OCI-LY1 (cell line): Measurements from ENCODE around the gene GNGT2.

Experiments
- H2AFZ ChIP-seq: fragments of 200-600 bp; sonication (generic), shearing (Covaris generic); 2 replicates; pipeline ENCODE4 v1.6.0; 2014; ENCODE audit warnings: antibody characterized with exemption, mild to moderate bottlenecking, low read length
- H3F3A ChIP-seq: fragments of 200-600 bp; sonication (generic), shearing (Covaris generic); 2 replicates; pipeline ENCODE4 v1.6.0; 2014; ENCODE audit warnings: mild to moderate bottlenecking, antibody characterized with exemption, low read length, moderate library complexity; ENCODE audit not compliant: insufficient read depth
- H3K27ac ChIP-seq: fragments of 200-600 bp; sonication (generic); 2 replicates; pipeline ENCODE4 v1.5.1; 2014; ENCODE audit warnings: low read length, mixed run types, mild to moderate bottlenecking, low read depth; ENCODE audit not compliant: poor library complexity, severe bottlenecking
- H3K27me3 ChIP-seq: fragments of 200-600 bp; sonication (generic); 2 replicates; pipeline ENCODE4 v1.6.0; 2014; ENCODE audit warnings: antibody characterized with exemption, mild to moderate bottlenecking, low read length, moderate library complexity; ENCODE audit not compliant: insufficient read depth
- H3K36me3 ChIP-seq: fragments of 200-600 bp; sonication (generic); 2 replicates; pipeline ENCODE4 v1.6.1; 2014; ENCODE audit warnings: mild to moderate bottlenecking, antibody characterized with exemption, low read length, moderate library complexity, mixed read lengths; ENCODE audit not compliant: insufficient read depth
- H3K4me1 ChIP-seq: fragments of 200-600 bp; sonication (generic); 2 replicates; pipeline ENCODE4 v1.5.1; 2014; ENCODE audit warnings: mild to moderate bottlenecking, low read length, moderate library complexity; ENCODE audit not compliant: insufficient read depth, severe bottlenecking
- H3K4me2 ChIP-seq: fragments of 200-600 bp; sonication (generic), shearing (Covaris generic); 2 replicates; pipeline ENCODE4 v1.6.1; 2014; ENCODE audit warnings: low read length
- H3K4me3 ChIP-seq: fragments of 200-600 bp; sonication (generic); 2 replicates; pipeline ENCODE4 v1.5.1; 2014; ENCODE audit warnings: low read length, low read depth, mild to moderate bottlenecking, mixed read lengths; ENCODE audit not compliant: poor library complexity, severe bottlenecking
- H3K79me2 ChIP-seq: fragments of 200-600 bp; shearing (Covaris generic); 2 replicates; pipeline ENCODE4 v1.6.1; 2016; ENCODE audit warnings: mixed run types, low read length, mixed read lengths; ENCODE audit not compliant: insufficient read depth
- H3K9ac ChIP-seq: fragments of 200-600 bp; sonication (generic), shearing (Covaris generic); 2 replicates; pipeline ENCODE4 v1.6.1; 2014; ENCODE audit warnings: mild to moderate bottlenecking, low read length, mixed read lengths
- H3K9me2 ChIP-seq: fragments of 200-600 bp; sonication (generic), shearing (Covaris generic); 2 replicates; pipeline ENCODE4 v1.6.1; 2014; ENCODE audit warnings: low read depth, mild to moderate bottlenecking, low read length, mixed read lengths
- H3K9me3 ChIP-seq: fragments of 200-600 bp; shearing (Covaris generic); 2 replicates; pipeline ENCODE4 v1.6.1; 2014; ENCODE audit warnings: low read length, mixed read lengths
- H4K20me1 ChIP-seq: fragments of 200-600 bp; sonication (generic), shearing (Covaris generic); 2 replicates; pipeline ENCODE4 v1.6.0; 2016; ENCODE audit warnings: mild to moderate bottlenecking, low read length; ENCODE audit not compliant: insufficient read depth
- EZH2 ChIP-seq: fragments of 200-600 bp; sonication (generic), shearing (Covaris generic); IDR thresholded peaks from 2 replicates; pipeline ENCODE4 v1.8.0; 2017; ENCODE audit warnings: borderline replicate concordance, mixed run types, mild to moderate bottlenecking, antibody characterized with exemption, low read length, moderate library complexity, mixed read lengths
- TF ChIP-seq, protein P1 (sequence below): fragments of 200-600 bp; sonication (generic), shearing (Covaris generic); IDR thresholded peaks from 2 replicates; pipeline ENCODE4 v1.5.1; 2017; ENCODE audit warnings: mild to moderate bottlenecking, antibody characterized with exemption, low read length, moderate library complexity, mixed read lengths

The GNGT2 gene

GRCh38 chr17:49244839-49245238, 34.5 kb upstream of the GNGT2 start:
- Histone ChIP-seq H3K4me2 (no peak overlapping the region), H3K27ac (no peak overlapping the region), H3K27me3 (no peaks in the 10 kb centered on the region; the same call in 1 of the 2 replicates), H3K9ac (no peak overlapping the region), H4K20me1 (no peaks in the 10 kb centered on the region), H3F3A (no peaks in the 10 kb centered on the region), H3K4me3 (no peak overlapping the region), H3K9me3 (no peaks in the 10 kb centered on the region), H3K79me2 (no peaks in the 10 kb centered on the region), H3K4me1 (no peaks in the 10 kb centered on the region), H3K9me2 (no peaks in the 10 kb centered on the region), H2AFZ (no peak overlapping the region), H3K36me3 (no peaks in the 10 kb centered on the region)
- TF ChIP-seq EZH2: no peak
- TF ChIP-seq, protein P1, sequence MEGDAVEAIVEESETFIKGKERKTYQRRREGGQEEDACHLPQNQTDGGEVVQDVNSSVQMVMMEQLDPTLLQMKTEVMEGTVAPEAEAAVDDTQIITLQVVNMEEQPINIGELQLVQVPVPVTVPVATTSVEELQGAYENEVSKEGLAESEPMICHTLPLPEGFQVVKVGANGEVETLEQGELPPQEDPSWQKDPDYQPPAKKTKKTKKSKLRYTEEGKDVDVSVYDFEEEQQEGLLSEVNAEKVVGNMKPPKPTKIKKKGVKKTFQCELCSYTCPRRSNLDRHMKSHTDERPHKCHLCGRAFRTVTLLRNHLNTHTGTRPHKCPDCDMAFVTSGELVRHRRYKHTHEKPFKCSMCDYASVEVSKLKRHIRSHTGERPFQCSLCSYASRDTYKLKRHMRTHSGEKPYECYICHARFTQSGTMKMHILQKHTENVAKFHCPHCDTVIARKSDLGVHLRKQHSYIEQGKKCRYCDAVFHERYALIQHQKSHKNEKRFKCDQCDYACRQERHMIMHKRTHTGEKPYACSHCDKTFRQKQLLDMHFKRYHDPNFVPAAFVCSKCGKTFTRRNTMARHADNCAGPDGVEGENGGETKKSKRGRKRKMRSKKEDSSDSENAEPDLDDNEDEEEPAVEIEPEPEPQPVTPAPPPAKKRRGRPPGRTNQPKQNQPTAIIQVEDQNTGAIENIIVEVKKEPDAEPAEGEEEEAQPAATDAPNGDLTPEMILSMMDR: no peak

DNA sequence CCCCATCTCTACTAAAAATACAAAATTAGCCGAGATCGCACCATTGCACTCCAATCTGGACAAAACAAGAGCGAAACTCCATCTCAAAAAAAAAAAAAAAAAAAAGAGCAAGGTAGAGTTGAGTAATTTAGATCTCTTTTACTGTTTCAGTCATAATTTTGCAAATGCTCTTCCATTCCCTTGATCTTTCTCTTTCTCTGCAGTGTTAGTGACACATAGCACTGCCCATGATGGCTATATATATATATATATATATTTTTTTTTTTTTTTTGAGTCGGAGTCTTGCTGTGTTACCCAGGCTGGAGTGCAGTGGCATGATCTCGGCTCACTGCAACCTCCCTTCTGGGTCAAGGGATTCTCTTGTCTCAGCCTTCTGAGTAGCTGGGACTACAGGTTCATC, 32.4 kb upstream of the GNGT2 start:
- H3K9me3 ChIP-seq: no peaks in the 10 kb centered on the region
- no peak overlapping the region for H3K4me2 ChIP-seq
- H3K27me3 ChIP-seq: peaks cover 4% of the 10 kb centered on the region; the same call in 1 of the 2 replicates
- no peaks in the 10 kb centered on the region for H3K79me2 ChIP-seq
- no peaks in the 10 kb centered on the region for H3K9me2 ChIP-seq
- no peaks in the 10 kb centered on the region for H3F3A ChIP-seq
- H3K27ac ChIP-seq: no peak overlapping the region
- H3K36me3 ChIP-seq: no peaks in the 10 kb centered on the region
- H3K9ac ChIP-seq: no peak overlapping the region
- H3K4me1 ChIP-seq: no peaks in the 10 kb centered on the region
- H3K4me3 ChIP-seq: no peak overlapping the region
- no peaks in the 10 kb centered on the region for H4K20me1 ChIP-seq
- H2AFZ ChIP-seq: no peak overlapping the region
- TF ChIP-seq, protein P1: no peak
- no peak for TF ChIP-seq EZH2

DNA sequence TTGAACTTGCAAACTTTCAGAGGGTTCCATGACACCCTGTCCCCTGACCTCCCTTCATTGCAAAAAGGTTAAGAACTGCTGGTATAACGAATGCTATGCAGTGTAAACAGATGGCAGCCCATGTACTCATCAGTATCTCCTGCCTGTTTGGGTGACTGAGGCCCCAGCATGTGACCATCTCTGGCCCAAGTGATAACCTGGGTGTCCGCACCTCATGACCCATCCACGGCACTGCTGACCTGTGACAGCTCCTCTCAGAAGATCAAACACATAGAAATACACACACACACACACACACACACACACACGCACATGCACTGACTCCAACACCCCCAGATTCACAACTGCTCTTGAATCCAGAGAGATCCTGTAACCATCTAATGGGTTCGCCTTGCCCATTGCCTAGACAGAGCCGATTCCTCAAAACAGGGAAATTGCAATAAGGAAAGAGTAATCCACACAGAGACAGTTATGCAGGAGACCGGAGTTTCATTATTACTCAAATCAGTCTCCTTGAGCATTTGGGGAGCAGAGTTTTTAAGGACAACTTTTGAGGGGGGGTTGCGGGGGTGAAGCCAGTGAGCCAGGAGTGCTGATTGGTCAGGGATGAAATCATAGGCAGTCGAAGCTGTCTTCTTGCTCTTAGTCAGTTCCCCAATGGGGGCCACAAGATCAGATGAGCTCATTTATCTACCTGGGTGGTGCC, 31.5 kb upstream of the GNGT2 start:
- no peak for TF ChIP-seq EZH2
- TF ChIP-seq, protein P1: no peak
- no peaks in the 10 kb centered on the region for H3K79me2 ChIP-seq
- H3K36me3 ChIP-seq: no peaks in the 10 kb centered on the region
- H3K4me3 ChIP-seq: no peak overlapping the region
- H3K9me3 ChIP-seq: no peaks in the 10 kb centered on the region
- H3K9me2 ChIP-seq: no peaks in the 10 kb centered on the region
- no peak overlapping the region for H2AFZ ChIP-seq
- H3K4me1 ChIP-seq: no peaks in the 10 kb centered on the region
- H3K27ac ChIP-seq: no peak overlapping the region
- H4K20me1 ChIP-seq: no peaks in the 10 kb centered on the region
- H3F3A ChIP-seq: no peaks in the 10 kb centered on the region
- H3K4me2 ChIP-seq: no peak overlapping the region
- no peak overlapping the region for H3K9ac ChIP-seq
- peaks cover 7% of the 10 kb centered on the region; the same call in 1 of the 2 replicates for H3K27me3 ChIP-seq
